ENCODE data around the gene GPRC5B.

- TF ChIP-seq MAX (IDR thresholded peaks at IDR 0.05): no peak
- no peak for TF ChIP-seq TAF1 (IDR thresholded peaks at IDR 0.05; ENCODE audit: low read depth)
- no peak for TF ChIP-seq USF1 (IDR thresholded peaks at IDR 0.05)
These were observed 26.9 kb downstream of the GPRC5B start for GRCh38 chr16:19857593-19858339.

Measured in Ishikawa (cell line).